Peyer's patch (tissue), 4 donors: ENCODE data around the gene CIB1.

ENCODE experiments used
- CTCF ChIP-seq, 6 experiments: fragments of 450-650 bp in 4 of 6; fragments of 200-600 bp in 2 of 6; sonication (generic) in 1 of 6; IDR thresholded peaks; one replicate each; pipeline ENCODE4 v1.5.1; 2017 to 2019; ENCODE audit warnings: antibody characterized with exemption in 6 of 6, mild to moderate bottlenecking in 3 of 6, moderate library complexity in 1 of 6
- POLR2A ChIP-seq, 2 donors: fragments of 450-650 bp; IDR thresholded peaks; one replicate each; pipeline ENCODE4 v1.5.1; 2017; ENCODE audit warnings: antibody characterized with exemption in 2 of 2, mild to moderate bottlenecking in 2 of 2, moderate library complexity in 2 of 2

DNA sequence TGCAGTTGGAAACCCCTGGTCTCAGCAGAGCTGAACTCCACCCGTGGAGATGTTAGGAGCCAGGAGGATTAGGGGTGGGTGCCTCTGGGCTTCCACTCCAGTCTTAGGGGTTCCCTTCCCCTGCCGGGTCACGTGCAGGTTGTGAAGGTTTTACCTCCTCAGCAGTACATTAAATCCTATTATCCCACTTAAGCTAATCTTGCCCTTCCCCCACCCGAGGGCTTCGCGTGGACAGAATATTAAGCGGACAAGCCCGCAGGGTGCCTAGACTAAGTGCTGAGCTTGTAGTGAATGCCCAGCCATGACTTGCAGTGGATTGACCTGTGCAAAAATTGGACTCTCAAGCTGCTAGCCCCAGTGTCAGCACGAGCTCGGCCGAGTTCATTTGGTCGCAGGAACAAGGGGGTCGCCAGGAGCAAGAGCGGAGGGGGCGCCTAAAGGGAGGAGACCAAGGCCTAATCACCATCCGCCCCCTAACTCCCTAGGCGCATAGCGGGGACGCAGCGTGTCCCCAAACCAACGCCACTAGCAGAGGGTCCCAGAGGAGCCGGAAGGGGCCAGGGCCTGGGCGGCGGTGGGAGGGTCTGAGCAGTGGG lies 33.1 kb downstream of the CIB1 start:
- TF ChIP-seq CTCF (IDR thresholded peaks at IDR 0.05): no peak
- no peak for TF ChIP-seq POLR2A (IDR thresholded peaks at IDR 0.05)
